Measurements from ENCODE around the gene TRIM17. TPM values are rescaled to one million over a fixed set of nuclear protein-coding genes. Genes with fewer than 3 reads are reported as not detected.

The TRIM17 gene
- total RNA-seq, 1 donor from 2014 or later = 2.9 TPM

- Histone ChIP-seq H3K36me3 (no peaks in the 10 kb centered on the region), H3K4me3 (no peak overlapping the region), H3K4me1 (no peaks in the 10 kb centered on the region), H3F3A (ENCODE audit: low read depth) (peaks cover 4% of the 10 kb centered on the region), H3K79me2 (ENCODE audit: low read depth) (peaks cover 13% of the 10 kb centered on the region), H4K20me1 (ENCODE audit: low read depth) (peaks cover 40% of the 10 kb centered on the region), H2AFZ (replicated peaks) (no peak overlapping the region), H3K4me2 (no peak overlapping the region), H3K9ac (no peak overlapping the region), H3K9me3 (ENCODE audit: low read depth) (no peaks in the 10 kb centered on the region), H3K27ac (no peak overlapping the region), H3K27me3 (no peaks in the 10 kb centered on the region)
- Mint-ChIP-seq H3K27ac (no peak overlapping the region), H3K27me3 (ENCODE audit: insufficient read depth, low read depth) (peaks cover 5% of the 10 kb centered on the region), H3K9me3 (no peaks in the 10 kb centered on the region), H3K4me3 (no peak overlapping the region), H3K36me3 (peaks cover 27% of the 10 kb centered on the region), H3K4me1 (no peaks in the 10 kb centered on the region)
- no peak for TF ChIP-seq EZH2 (IDR thresholded peaks at IDR 0.05)
- DNase-seq (ENCODE audit: low spot score) = no peak
Measured at GRCh38 chr1:228397966-228398365, 18.7 kb downstream of the TRIM17 start.

GRCh38 chr1:228396770-228397662 lies 19.6 kb downstream of the TRIM17 start:
- peaks cover 27% of the 10 kb centered on the region for H3K36me3 Mint-ChIP-seq
- no peaks in the 10 kb centered on the region for H3K4me1 ChIP-seq
- peaks cover 4% of the 10 kb centered on the region for H3F3A ChIP-seq (ENCODE audit: low read depth)
- no peak overlapping the region for H3K4me2 ChIP-seq
- H3K9me3 Mint-ChIP-seq = no peaks in the 10 kb centered on the region
- H3K27ac ChIP-seq = no peak overlapping the region
- no peak overlapping the region for H2AFZ ChIP-seq (replicated peaks)
- H3K79me2 ChIP-seq (ENCODE audit: low read depth) = peaks cover 6% of the 10 kb centered on the region
- no peaks in the 10 kb centered on the region for H3K4me1 Mint-ChIP-seq
- H3K27me3 Mint-ChIP-seq (ENCODE audit: insufficient read depth, low read depth) = peaks cover 1% of the 10 kb centered on the region
- TF ChIP-seq CTCF (IDR thresholded peaks at IDR 0.05) (no peak), EZH2 (IDR thresholded peaks at IDR 0.05) (no peak), EZH2phosphoT487 (IDR thresholded peaks at IDR 0.05) (no peak)
- H3K9me3 ChIP-seq (ENCODE audit: low read depth) = no peaks in the 10 kb centered on the region
- H3K36me3 ChIP-seq = no peaks in the 10 kb centered on the region
- no peaks in the 10 kb centered on the region for H3K27me3 ChIP-seq
- no peak for DNase-seq (ENCODE audit: low spot score)
- no peak overlapping the region for H3K27ac Mint-ChIP-seq
- no peak overlapping the region for H3K4me3 ChIP-seq
- H4K20me1 ChIP-seq (ENCODE audit: low read depth) = peaks cover 35% of the 10 kb centered on the region
- no peak overlapping the region for H3K9ac ChIP-seq
- peak overlapping the region; percentile 22 for H3K4me3 Mint-ChIP-seq

DNA sequence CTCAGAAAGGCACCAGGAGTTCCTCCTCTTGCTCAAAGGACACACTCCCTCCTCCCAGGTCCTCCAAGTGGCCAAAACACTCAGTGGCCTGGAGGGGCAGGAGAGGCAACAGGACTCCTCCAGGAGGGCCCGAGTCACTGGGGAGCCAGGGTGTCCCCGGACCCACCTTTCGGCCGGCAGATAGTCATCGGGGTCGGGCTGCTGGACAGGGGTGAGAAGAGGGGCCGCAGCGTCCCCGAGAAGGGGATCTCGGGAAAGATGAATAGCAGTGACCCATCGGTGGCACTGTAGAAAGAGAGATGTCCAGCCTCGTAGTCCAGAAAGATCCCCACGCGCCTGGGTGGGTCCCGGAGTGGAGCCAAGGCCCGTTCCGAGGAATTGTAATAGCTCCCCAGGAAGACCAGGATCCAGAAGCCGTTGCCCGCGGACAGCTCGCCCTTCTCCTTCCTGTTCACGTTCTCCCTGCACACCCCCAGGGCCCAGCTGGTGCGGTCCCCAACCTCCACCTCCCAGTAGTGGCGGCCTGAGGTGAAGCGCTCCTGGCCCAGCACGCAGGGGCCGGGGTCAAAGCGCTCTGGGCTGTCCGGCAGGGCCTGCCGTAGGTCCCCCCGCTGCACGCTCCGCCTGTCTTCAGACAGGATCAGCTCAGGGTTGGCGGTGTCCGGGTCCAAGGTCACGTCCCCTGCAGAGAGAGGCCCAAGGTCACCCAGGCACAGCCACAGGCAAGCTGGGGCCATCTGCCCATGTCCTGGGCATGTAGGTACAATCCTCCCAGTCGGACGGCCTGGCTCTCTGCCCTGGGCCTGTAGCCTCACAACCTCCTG lies 21.9 kb downstream of the TRIM17 start:
- Mint-ChIP-seq H3K4me3 (no peak overlapping the region), H3K36me3 (peaks cover 20% of the 10 kb centered on the region), H3K27ac (no peak overlapping the region), H3K27me3 (ENCODE audit: insufficient read depth, low read depth) (no peaks in the 10 kb centered on the region), H3K4me1 (peaks cover 4% of the 10 kb centered on the region), H3K9me3 (no peaks in the 10 kb centered on the region)
- Histone ChIP-seq H3K9ac (no peak overlapping the region), H3K9me3 (ENCODE audit: low read depth) (no peaks in the 10 kb centered on the region), H3K79me2 (ENCODE audit: low read depth) (no peaks in the 10 kb centered on the region), H3K4me3 (no peak overlapping the region), H3K27me3 (no peaks in the 10 kb centered on the region), H3K4me1 (no peaks in the 10 kb centered on the region), H3K27ac (no peak overlapping the region), H3K4me2 (no peak overlapping the region), H2AFZ (replicated peaks) (no peak overlapping the region), H4K20me1 (ENCODE audit: low read depth) (peaks cover 26% of the 10 kb centered on the region), H3F3A (ENCODE audit: low read depth) (peaks cover 4% of the 10 kb centered on the region), H3K36me3 (no peaks in the 10 kb centered on the region)
- no peak for DNase-seq (ENCODE audit: low spot score)
- no peak for TF ChIP-seq EZH2phosphoT487 (IDR thresholded peaks at IDR 0.05)
- TF ChIP-seq CTCF (IDR thresholded peaks at IDR 0.05) = no peak
- TF ChIP-seq EZH2 (IDR thresholded peaks at IDR 0.05) = no peak
